Duodenal mucosa (tissue), 2 donors: ENCODE measurements around the gene IGF2.
A peak's percentile ranks its signal among the peaks of the same experiment; 100 is the strongest.

Experiments used
- H3K27ac ChIP-seq: one replicate; pipeline ENCODE4 v1.7.0; 2013; ENCODE audit warnings: low read depth, low read length
- H3K27me3 ChIP-seq, 2 donors: one replicate each; pipeline ENCODE4 v1.7.0; 2013; ENCODE audit warnings: low read length in 2 of 2, control low read depth in 1 of 2; ENCODE audit not compliant: insufficient read depth in 2 of 2, control insufficient read depth in 1 of 2
- H3K36me3 ChIP-seq, 2 donors: one replicate each; pipeline ENCODE4 v1.7.0; 2013; ENCODE audit warnings: low read length in 2 of 2, control low read depth in 1 of 2; ENCODE audit not compliant: insufficient read depth in 2 of 2, control insufficient read depth in 1 of 2
- H3K4me1 ChIP-seq, 2 donors: one replicate each; pipeline ENCODE4 v1.7.0; 2013; ENCODE audit warnings: low read length in 2 of 2, control low read depth in 1 of 2; ENCODE audit not compliant: insufficient read depth in 2 of 2, control insufficient read depth in 1 of 2
- H3K4me3 ChIP-seq, 2 donors: one replicate each; pipeline ENCODE4 v1.7.0; 2013; ENCODE audit warnings: low read length in 2 of 2, low read depth in 1 of 2
- H3K9ac ChIP-seq, 2 donors: one replicate each; pipeline ENCODE4 v1.7.0; 2013; ENCODE audit warnings: low read length in 2 of 2, low read depth in 1 of 2
- H3K9me3 ChIP-seq, 2 donors: one replicate each; pipeline ENCODE4 v1.7.0; 2013; ENCODE audit warnings: low read length in 2 of 2, control low read depth in 1 of 2; ENCODE audit not compliant: control insufficient read depth in 1 of 2

Gene IGF2

DNA sequence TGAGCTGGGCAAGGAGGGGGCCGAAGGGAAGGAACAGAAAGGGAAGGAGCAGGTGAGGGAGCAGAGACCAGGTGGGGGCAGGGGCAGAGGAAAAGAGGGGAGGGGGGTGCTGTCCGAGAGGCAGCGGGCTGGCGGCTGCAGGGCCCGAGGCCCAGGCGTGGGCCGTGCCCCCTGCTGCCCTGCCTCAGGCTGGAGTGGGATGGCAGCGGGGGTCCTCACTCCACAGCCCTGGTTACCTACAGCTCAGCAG, 2.3 kb downstream of the IGF2 start:
- Histone ChIP-seq H3K4me3 (no peak overlapping the region), H3K36me3 (no peaks in the 10 kb centered on the region)

DNA sequence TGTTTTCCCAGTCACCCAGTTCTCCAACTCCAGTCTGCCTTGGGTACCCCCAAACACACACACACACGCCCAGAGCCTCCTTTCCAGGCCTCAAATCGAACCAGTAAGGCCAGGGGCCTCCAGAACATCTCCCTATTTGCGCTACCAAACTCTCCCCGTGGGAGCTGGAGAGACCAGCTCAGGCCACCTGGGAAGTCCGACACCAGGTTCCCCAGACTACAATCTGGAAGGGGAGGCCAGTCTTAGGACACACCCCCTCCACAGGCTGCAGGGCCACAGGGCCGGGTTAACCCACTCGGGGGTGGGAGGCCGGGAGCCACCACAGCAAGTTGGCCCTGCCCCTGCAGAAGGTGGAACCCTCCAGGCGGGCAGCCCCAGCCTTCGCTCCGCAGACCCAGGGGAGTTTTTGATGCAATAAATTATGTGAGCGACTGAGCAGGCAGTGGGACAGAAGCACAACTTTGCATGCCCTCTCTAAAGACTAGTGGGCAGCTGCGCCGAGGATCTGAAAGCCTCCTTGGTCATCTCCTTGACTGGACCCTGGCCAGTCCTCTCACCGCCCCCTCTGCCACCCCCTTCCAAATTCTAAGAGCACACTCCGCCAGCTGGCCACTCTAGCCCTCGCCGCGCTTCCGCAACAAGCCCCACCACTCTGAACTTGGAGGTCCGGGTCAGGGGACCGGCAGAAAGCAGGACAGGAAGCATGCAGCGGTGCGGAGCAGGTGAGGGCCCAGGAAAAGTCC, 2.8 kb downstream of the IGF2 start:
- Histone ChIP-seq H3K27ac (no peak overlapping the region), H3K27me3 (peaks cover 34 to 54% of the 10 kb centered on the region in 2 donors), H3K4me3 (no peak overlapping the region), H3K9me3 (no peaks in the 10 kb centered on the region), H3K9ac (no peak overlapping the region), H3K4me1 (no peaks in the 10 kb centered on the region), H3K36me3 (no peaks in the 10 kb centered on the region)

More for the DNA sequence above, 2.3 kb downstream of the IGF2 start:
- no peak overlapping the region for H3K27ac ChIP-seq
- H3K27me3 ChIP-seq, result peaks cover 39 to 51% of the 10 kb centered on the region in 2 donors
- no peaks in the 10 kb centered on the region for H3K9me3 ChIP-seq
- H3K9ac ChIP-seq, result no peak overlapping the region
- no peaks in the 10 kb centered on the region for H3K4me1 ChIP-seq

DNA sequence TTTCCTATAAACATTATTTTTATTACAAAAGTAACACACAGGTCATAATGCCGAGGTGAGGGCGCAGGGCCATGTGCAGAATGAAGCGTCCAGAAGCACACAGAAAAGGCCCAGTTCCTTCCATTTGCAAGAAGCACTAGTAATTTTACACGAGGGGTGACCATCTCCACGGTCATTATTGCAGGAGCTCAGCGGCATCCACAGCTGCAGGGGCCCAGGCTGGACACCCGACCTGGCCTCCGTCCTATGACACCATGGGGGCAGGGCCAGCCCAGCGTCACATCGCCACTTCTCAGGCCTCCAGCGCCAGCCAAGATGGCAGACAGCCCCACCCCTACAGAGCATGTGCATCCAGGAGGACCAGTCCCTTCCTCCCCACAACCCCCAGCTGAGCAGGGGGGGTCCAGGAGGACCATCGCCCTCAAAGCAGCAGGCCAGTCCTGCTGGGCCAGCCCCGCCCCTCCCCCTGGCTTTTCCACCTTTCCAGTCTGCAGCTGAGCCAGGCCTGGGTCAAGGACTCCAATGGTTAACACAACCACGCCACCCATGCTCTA, 3.5 kb downstream of the IGF2 start:
- H3K4me1 ChIP-seq, result no peaks in the 10 kb centered on the region
- H3K9me3 ChIP-seq, result no peaks in the 10 kb centered on the region
- no peak overlapping the region for H3K27ac ChIP-seq
- H3K4me3 ChIP-seq, result no peak overlapping the region
- peaks cover 28 to 47% of the 10 kb centered on the region in 2 donors for H3K27me3 ChIP-seq
- H3K36me3 ChIP-seq, result no peaks in the 10 kb centered on the region
- no peak overlapping the region for H3K9ac ChIP-seq

DNA sequence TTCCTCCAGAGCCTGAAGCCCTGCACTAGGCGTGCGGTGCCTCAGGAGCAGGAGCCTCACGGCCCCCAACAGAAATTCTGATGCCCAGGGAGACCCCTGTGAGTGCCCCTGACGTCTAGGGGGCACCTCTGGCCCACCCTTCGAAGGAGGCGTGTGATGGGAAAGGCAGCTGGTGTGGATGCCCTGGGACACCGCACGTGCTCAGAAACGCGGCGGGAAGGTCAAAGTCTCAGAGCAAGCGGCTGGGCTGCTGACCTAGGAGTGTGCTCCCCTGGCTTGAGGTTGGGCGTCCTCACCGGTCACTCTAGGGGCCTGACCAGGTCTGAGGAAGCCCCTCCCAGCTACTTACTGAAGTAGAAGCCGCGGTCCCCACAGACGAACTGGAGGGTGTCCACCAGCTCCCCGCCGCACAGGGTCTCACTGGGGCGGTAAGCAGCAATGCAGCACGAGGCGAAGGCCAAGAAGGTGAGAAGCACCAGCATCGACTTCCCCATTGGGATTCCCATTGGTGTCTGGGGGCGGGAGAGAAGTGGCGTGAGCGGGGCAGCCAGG, 4.1 kb downstream of the IGF2 start:
- no peak overlapping the region for H3K9ac ChIP-seq
- no peaks in the 10 kb centered on the region for H3K9me3 ChIP-seq
- no peaks in the 10 kb centered on the region for H3K36me3 ChIP-seq
- peaks cover 23 to 45% of the 10 kb centered on the region in 2 donors for H3K27me3 ChIP-seq
- no peak overlapping the region for H3K27ac ChIP-seq
- H3K4me3 ChIP-seq, result no peak overlapping the region
- H3K4me1 ChIP-seq, result no peaks in the 10 kb centered on the region

DNA sequence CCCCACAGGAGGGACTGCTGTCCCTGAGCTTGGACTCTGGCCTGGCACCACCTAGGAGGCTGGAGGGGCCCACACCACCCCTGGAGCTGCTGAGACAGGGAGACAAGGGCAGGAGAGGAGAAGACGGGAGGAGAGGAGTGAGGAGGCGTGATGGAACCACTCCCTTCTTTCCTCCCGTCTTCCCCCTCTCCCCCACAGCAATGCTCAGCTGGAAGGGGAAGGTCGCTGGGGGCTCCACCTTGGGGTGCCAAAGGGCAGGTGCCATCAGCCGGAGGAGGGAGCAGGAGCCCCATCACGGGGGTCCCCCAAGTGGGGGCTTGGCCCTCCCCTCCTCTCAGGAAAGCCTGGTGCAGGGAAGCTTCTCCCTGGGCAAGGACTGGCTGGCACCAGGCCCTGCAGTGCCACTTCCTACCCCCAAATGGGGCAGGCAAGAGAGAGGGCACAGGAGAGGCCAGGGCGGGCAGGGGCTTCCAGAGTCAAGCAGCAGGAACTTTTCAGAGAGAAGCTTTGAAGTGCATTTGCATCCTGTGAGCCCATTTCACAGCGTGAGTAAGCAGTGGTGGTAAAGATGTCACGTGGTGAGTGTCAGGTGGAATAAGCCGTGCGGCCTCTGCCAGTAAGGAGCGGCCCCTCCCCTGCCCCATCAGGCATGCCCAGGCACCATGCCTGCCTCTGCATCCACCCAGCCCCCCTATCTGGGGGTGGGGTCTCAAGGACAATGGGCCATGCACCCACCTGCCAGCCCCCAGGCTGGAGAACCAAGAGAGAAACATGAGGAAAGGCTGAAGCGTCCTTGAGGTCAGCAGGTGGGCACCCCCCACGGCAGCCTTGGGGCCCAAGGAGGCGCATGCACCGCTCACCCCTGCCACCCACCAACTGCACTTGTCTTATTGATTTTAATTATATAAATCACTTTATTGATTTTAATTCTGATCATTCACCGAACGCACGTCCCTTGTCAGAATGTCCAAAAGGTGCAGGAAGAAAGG, 4.9 kb downstream of the IGF2 start:
- no peaks in the 10 kb centered on the region for H3K36me3 ChIP-seq
- no peaks in the 10 kb centered on the region for H3K9me3 ChIP-seq
- no peak overlapping the region for H3K4me3 ChIP-seq
- no peak overlapping the region for H3K9ac ChIP-seq
- H3K27ac ChIP-seq, result no peak overlapping the region
- no peaks in the 10 kb centered on the region for H3K4me1 ChIP-seq
- peaks cover 17 to 45% of the 10 kb centered on the region in 2 donors for H3K27me3 ChIP-seq

DNA sequence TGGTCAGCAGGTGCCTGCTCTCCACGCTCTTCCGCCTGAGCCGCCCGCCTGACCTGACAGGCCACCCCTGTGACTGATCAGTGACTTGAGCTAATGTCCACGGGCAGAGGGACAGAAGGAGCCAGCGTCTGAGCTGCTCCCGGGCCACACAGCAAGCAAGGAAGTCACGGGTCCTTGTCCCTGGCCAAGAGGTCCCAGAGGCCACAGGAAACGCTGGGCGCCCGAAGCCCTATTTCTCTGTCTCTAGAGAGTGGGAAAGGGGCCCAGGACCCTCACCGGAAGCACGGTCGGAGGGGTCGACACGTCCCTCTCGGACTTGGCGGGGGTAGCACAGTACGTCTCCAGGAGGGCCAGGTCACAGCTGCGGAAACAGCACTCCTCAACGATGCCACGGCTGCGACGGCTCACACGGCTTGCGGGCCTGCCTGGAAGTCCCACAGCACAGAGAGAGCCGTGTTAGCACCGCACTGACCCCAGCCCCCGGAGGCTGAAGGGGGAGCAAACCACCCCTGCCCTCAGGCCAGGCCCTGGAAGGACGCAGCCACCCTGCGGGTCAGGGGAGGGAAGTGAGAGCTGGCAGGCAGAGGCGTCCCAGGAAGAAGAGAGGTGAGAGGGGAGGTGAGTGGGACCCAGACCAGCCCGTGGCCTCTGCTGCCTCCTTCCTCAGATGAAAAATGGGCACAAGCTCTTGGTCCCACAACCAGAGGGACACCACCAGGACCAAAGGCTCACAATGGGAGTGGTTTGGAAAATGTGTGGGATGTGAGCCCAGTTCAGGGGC, 5.8 kb downstream of the IGF2 start:
- H3K9ac ChIP-seq, result no peak overlapping the region
- no peaks in the 10 kb centered on the region for H3K4me1 ChIP-seq
- H3K36me3 ChIP-seq, result no peaks in the 10 kb centered on the region
- no peak overlapping the region for H3K27ac ChIP-seq
- no peak overlapping the region for H3K4me3 ChIP-seq
- H3K27me3 ChIP-seq, result peaks cover 17 to 45% of the 10 kb centered on the region in 2 donors
- H3K9me3 ChIP-seq, result no peaks in the 10 kb centered on the region

DNA sequence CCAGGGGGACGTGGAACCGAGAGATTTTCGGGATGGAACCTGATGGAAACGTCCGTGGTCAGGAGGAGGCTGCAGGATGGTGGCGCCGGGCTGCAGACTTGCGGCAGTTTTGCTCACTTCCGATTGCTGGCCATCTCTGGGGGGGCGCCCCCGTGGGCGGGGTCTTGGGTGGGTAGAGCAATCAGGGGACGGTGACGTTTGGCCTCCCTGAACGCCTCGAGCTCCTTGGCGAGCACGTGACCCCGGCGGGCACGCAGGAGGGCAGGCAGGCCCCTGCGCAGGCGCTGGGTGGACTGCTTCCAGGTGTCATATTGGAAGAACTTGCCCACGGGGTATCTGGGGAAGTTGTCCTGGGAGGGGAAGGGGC, 6.3 kb downstream of the IGF2 start:
- Histone ChIP-seq H3K9ac (no peak overlapping the region), H3K4me3 (no peak overlapping the region), H3K4me1 (no peaks in the 10 kb centered on the region), H3K27me3 (peaks cover 17 to 45% of the 10 kb centered on the region in 2 donors), H3K9me3 (no peaks in the 10 kb centered on the region), H3K27ac (no peak overlapping the region), H3K36me3 (no peaks in the 10 kb centered on the region)

DNA sequence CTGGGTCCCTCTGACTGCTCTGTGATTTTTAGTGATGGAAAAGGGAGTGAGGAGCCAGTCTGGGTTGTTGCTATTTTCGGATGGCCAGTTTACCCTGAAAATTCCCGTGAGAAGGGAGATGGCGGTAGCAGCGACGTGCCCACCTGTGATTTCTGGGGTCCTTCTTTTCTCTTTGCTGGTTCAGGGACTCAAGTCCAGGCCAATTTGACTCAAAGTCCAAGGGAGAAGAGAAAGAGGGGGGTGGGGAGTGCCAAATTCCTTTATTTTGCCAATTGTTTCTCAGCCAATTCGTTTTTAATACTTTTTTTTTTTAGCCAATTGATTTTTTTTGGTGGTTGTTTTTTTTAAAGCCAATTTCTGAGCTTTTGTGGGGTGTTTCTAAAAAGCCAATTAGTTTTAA, 6.9 kb downstream of the IGF2 start:
- H3K27ac ChIP-seq, result no peak overlapping the region
- no peaks in the 10 kb centered on the region for H3K4me1 ChIP-seq
- H3K27me3 ChIP-seq, result peaks cover 17 to 39% of the 10 kb centered on the region in 2 donors
- H3K4me3 ChIP-seq, result no peak overlapping the region
- no peak overlapping the region for H3K9ac ChIP-seq
- no peaks in the 10 kb centered on the region for H3K36me3 ChIP-seq
- H3K9me3 ChIP-seq, result no peaks in the 10 kb centered on the region

DNA sequence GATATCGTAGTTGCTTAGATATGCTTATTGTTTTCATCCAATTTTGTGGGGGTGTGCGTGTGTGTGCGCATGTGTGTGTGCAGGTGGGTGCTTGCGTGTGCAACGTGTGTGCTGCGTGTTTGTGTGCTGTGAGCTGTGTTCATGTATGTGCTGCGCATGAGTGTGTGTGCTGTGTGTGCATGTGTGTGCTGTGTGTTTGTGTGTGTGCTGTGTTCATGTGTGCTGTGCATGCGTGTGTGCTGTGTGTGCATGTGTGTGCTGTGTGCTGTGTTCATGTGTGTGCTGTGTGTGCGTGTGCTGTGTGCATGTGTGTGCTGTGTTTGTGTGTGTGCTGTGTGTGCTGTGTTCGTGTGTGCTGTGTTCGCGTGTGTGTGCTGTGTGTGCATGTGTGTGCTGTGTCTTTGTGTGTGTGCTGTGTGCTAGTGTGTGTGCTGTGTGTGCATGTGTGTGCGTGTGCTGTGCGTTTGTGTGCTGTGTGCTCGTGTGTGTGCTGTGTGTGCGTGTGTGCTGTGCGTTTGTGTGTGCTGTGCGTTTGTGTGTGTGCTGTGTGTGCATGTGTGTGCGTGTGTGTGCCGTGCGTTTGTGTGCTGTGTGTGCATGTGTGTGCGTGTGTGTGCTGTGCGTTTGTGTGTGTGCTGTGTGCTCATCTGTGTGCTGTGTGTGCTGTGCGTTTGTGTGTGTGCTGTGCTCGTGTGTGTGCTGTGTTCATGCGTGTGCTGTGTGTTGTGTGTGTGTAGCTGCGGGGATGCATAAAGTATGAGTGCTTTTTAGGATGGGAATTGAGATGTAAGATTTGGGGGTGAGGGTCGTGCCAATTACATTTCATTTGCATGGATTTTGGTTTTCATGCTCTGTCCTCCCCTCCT, 7.6 kb downstream of the IGF2 start:
- no peak overlapping the region for H3K4me3 ChIP-seq
- no peaks in the 10 kb centered on the region for H3K36me3 ChIP-seq
- H3K27ac ChIP-seq, result no peak overlapping the region
- H3K4me1 ChIP-seq, result no peaks in the 10 kb centered on the region
- peaks cover 11 to 35% of the 10 kb centered on the region in 2 donors for H3K27me3 ChIP-seq
- H3K9ac ChIP-seq, result peak overlapping the region in 1 of 2 donors; percentile 6
- H3K9me3 ChIP-seq, result no peaks in the 10 kb centered on the region
